HG03095 (cell line): ENCODE data around the gene DHX16.

ENCODE experiments used
- ATAC-seq: cut with Tn5 transposase; IDR thresholded peaks from one replicate; pipeline ENCODE4 v1.9.1; 2021; ENCODE audit warnings: moderate library complexity; ENCODE audit not compliant: unreplicated experiment

DHX16 gene

GRCh38 chr6:30610065-30610464 is 62.7 kb downstream of the DHX16 start:
- ATAC-seq = no peak

DNA sequence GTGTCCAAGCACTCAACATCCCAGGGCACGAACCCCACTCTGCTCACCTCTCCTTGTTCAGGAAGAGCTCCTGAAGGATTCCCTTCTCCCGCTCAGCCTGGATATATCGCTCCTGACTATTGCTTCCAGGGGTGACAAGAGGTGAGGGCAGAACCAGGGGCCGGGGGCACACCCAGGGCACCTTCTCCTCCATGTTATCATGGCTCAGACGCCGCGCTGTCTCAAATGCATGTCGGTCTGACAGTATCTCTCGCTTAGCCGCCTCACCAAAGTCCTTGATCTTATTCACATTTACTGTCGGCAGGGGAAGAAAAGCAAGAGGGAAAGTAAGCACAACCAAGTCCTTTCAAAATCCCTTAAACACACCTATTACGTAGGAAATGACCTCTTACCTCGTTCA is 68.8 kb downstream of the DHX16 start:
- no peak for ATAC-seq
